ENCODE results near the gene PPP1R27.

GRCh38 chr17:81860756-81861568 is 26.1 kb upstream of the PPP1R27 start:
- peak; percentile 84 for TF ChIP-seq POLR2A (IDR thresholded peaks at IDR 0.05; ENCODE audit: low read length)
- TF ChIP-seq GATA1 (IDR thresholded peaks at IDR 0.05; ENCODE audit: low read depth, low read length), result no peak
